ENCODE results near the gene TUT1. TPM values are rescaled to one million over a fixed set of nuclear protein-coding genes. Genes with fewer than 3 reads are reported as not detected.

The TUT1 gene
- total and polyA plus RNA-seq, 2 of the 4 experiments (the other 2 are of a cell fraction) = 4.3 to 10.1 TPM

- TF ChIP-seq MXI1 (IDR thresholded peaks at IDR 0.05; ENCODE audit: borderline replicate concordance, low read depth, low read length) (peak; percentile 64; the same call in 1 of the 2 replicates), MAZ (IDR thresholded peaks at IDR 0.05; ENCODE audit: borderline replicate concordance, low read depth, low read length) (peak; percentile 77)
These were observed 35.0 kb downstream of the TUT1 start (continued) for GRCh38 chr11:62556108-62556874.

GRCh38 chr11:62555464-62556107, 35.7 kb downstream of the TUT1 start:
- Histone ChIP-seq H4K20me1 (ENCODE audit: insufficient read depth, low read length) (peaks cover 28% of the 10 kb centered on the region), H3K4me1 (ENCODE audit: control insufficient read depth, insufficient read depth, low read length) (peaks cover 40% of the 10 kb centered on the region), H3K23ac (ENCODE audit: low read depth, low read length) (peak overlapping the region; percentile 61), H3K36me3 (ENCODE audit: control insufficient read depth, insufficient read depth, low read length) (peaks cover 19% of the 10 kb centered on the region), H3K27ac (ENCODE audit: insufficient read depth, low read length) (peak overlapping the region; percentile 80), H3K27me3 (ENCODE audit: control insufficient read depth, insufficient read depth, low read length) (no peaks in the 10 kb centered on the region), H2BK20ac (ENCODE audit: low read depth, low read length) (peak overlapping the region; percentile 81; the same call in 1 of the 2 replicates), H4K91ac (ENCODE audit: insufficient read depth, low read depth, low read length) (peak overlapping the region; percentile 85), H2BK5ac (ENCODE audit: low read depth, low read length, poor library complexity, severe bottlenecking) (peak overlapping the region; percentile 87), H3K4me2 (ENCODE audit: low read depth, low read length) (peak overlapping the region; percentile 75), H3K4ac (ENCODE audit: low read depth, low read length) (peak overlapping the region; percentile 95), H3K9me1 (ENCODE audit: insufficient read depth, low read length) (peaks cover 27% of the 10 kb centered on the region), H3K4me3 (ENCODE audit: insufficient read depth, low read depth, low read length) (no peak overlapping the region), H2BK15ac (ENCODE audit: low read depth, low read length) (peak overlapping the region; percentile 75; the same call in 2 of the 3 replicates), H4K5ac (ENCODE audit: low read depth, low read length) (peak overlapping the region; percentile 55), H3K9me3 (ENCODE audit: control insufficient read depth, insufficient read depth, low read length) (no peaks in the 10 kb centered on the region), H3K79me1 (ENCODE audit: low read depth in 1 of 2, low read length in 2 of 2) (peaks cover 21 to 56% of the 10 kb centered on the region in 2 experiments), H2AK5ac (ENCODE audit: low read depth, low read length) (peak overlapping the region; percentile 99), H3K18ac (ENCODE audit: low read depth, low read length) (peak overlapping the region; percentile 72), H3K9ac (ENCODE audit: low read depth, low read length) (peak overlapping the region; percentile 47), H3K56ac (ENCODE audit: extremely low read depth, insufficient read depth, low read length) (peak overlapping the region; percentile 83), H2AK9ac (replicated peaks; ENCODE audit: low read depth, low read length, poor library complexity) (peak overlapping the region; percentile 92), H2BK120ac (ENCODE audit: low read depth, low read length) (peak overlapping the region; percentile 87), H4K8ac (ENCODE audit: low read depth in 2 of 2, low read length in 2 of 2) (peak overlapping the region; percentile 1 to 83; a peak in 2 of 4 replicates), H2AFZ (replicated peaks; ENCODE audit: low read length, poor library complexity) (peak overlapping the region; percentile 82), H3K14ac (replicated peaks; ENCODE audit: low read depth, low read length) (peak overlapping the region; percentile 70)
- in situ Hi-C loops (cut with MboI; ENCODE audit: low sequenced_read_pairs) = loop anchor here (5.0 kb wide), 1 partner anchor 158 kb away; no protein-coding TSS in a partner anchor
- dilution Hi-C loops (cut with HindIII; ENCODE audit: low sequenced_read_pairs, unreplicated experiment) = no loop called here
- DNase-seq (peak; percentile 30), ATAC-seq (ENCODE audit: low read depth) (no peak)
- POLR2A ChIA-PET (ENCODE audit: unreplicated experiment) = no interaction called here
- BruUV-seq (replicated peaks) = no TSS peak
- intact Hi-C loops (cut with micrococcal nuclease) = no loop called here
- 0% methylated on average over 1 of the region's 4 CpGs; no CpG with 5 or more reads in 1 of the 2 experiments for WGBS, 2 experiments (ENCODE audit: extremely low coverage in 2 of 2, insufficient read length in 1 of 2)
- no peak for TF ChIP-seq CHD1 (IDR thresholded peaks at IDR 0.05; ENCODE audit: low read depth, low read length)
- TF ChIP-seq RFX5 (IDR thresholded peaks at IDR 0.05; ENCODE audit: low read depth, low read length) = no peak
- TF ChIP-seq RCOR1 (IDR thresholded peaks at IDR 0.05; ENCODE audit: insufficient replicate concordance, low read length) = no peak
- no peak for TF ChIP-seq CEBPB (IDR thresholded peaks at IDR 0.05; ENCODE audit: low read depth, low read length)
- no peak for TF ChIP-seq MAZ (IDR thresholded peaks at IDR 0.05; ENCODE audit: borderline replicate concordance, low read depth, low read length)
- TF ChIP-seq ELK1 (IDR thresholded peaks at IDR 0.05; ENCODE audit: borderline replicate concordance, low read depth, low read length) = no peak
- TF ChIP-seq MXI1 (IDR thresholded peaks at IDR 0.05; ENCODE audit: borderline replicate concordance, low read depth, low read length) = no peak
- no peak for TF ChIP-seq CTCF (conservative IDR thresholded peaks at IDR 0.05; ENCODE audit: low read depth, low read length)
- no peak for TF ChIP-seq BHLHE40 (IDR thresholded peaks at IDR 0.05; ENCODE audit: low read depth, low read length)
- TF ChIP-seq RAD21 (IDR thresholded peaks at IDR 0.05; ENCODE audit: low read length) = no peak
- CTCF ChIA-PET = interaction anchor here (0.9 to 3.1 kb wide), 2 partner anchors 12 to 161 kb away, joined by 3 to 23 read pairs; no protein-coding TSS in a partner anchor
